ENCODE results near the gene ELOVL7. TPM values are rescaled to one million over a fixed set of nuclear protein-coding genes. Genes with fewer than 3 reads are reported as not detected.
"Not testable (repeated sequence)": the region's sequence is repeated elsewhere in the genome, so short reads cannot be mapped to it uniquely, and the experiment has no call there.

The ELOVL7 gene
- total and polyA plus RNA-seq, 10 donors: 0.43 to 8.1 (median 2.1) TPM

DNA sequence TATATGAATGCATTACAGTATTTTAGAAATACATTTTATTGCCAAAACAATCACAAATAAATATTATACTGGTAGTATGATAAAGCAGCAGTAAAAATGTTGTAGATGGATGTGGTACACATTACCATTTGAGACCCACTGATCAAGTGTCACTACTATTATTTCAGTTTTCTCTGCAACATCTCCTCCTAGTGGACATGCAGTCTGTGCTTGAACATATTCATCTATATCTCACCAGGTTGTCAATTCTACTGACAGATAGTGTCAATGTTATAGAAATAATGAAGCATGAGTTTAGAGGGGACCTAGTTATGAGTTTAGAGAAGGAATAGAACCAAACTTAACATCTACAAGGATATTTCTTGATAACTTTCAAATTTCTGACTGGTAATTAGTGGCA is 39.2 kb upstream of the ELOVL7 start:
- no peak for DNase-seq

DNA sequence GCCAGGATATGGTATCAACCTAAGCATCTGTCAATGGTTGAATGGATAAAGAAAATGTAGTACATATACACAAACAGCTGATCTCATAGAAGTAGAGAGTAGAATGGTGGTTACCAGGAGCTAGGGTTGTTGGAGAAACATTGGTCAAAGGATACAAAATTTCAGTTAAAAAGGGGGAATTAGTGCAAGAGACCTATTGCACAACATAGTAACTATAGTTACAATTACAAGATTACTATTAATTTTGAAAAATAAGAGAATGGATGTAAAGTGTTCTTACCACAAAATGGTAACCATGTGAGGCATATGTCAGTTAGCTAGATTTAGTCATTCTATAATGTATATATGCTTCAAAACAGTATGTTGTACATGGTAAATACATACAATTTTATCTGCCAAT is 28.8 kb upstream of the ELOVL7 start:
- intact Hi-C loops (cut with DNase I; ENCODE audit: low total_unique reads): no loop called here
- no peak for DNase-seq
- Histone ChIP-seq H3K27me3 (replicated peaks in 1 of 7) (no peaks in the 10 kb centered on the region), H3K4me3 (no peak overlapping the region), H3K36me3 (peaks cover 0 to 10% (median 0%) of the 10 kb centered on the region in 6 donors), H3K27ac (no peak overlapping the region), H3K9me3 (peaks cover 0 to 49% (median 37%) of the 10 kb centered on the region in 8 donors), H3K4me1 (no peaks in the 10 kb centered on the region)
- TF ChIP-seq, protein P1, sequence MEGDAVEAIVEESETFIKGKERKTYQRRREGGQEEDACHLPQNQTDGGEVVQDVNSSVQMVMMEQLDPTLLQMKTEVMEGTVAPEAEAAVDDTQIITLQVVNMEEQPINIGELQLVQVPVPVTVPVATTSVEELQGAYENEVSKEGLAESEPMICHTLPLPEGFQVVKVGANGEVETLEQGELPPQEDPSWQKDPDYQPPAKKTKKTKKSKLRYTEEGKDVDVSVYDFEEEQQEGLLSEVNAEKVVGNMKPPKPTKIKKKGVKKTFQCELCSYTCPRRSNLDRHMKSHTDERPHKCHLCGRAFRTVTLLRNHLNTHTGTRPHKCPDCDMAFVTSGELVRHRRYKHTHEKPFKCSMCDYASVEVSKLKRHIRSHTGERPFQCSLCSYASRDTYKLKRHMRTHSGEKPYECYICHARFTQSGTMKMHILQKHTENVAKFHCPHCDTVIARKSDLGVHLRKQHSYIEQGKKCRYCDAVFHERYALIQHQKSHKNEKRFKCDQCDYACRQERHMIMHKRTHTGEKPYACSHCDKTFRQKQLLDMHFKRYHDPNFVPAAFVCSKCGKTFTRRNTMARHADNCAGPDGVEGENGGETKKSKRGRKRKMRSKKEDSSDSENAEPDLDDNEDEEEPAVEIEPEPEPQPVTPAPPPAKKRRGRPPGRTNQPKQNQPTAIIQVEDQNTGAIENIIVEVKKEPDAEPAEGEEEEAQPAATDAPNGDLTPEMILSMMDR (IDR thresholded peaks at IDR 0.05 in 8 of 11, conservative IDR thresholded peaks at IDR 0.05 in 3 of 11): no peak
- TF ChIP-seq POLR2AphosphoS5 (IDR thresholded peaks at IDR 0.05) (no peak), POLR2A (IDR thresholded peaks at IDR 0.05) (no peak)

More for the DNA sequence above, 39.2 kb upstream of the ELOVL7 start:
- Histone ChIP-seq H3K27ac (no peak overlapping the region), H3K36me3 (peaks cover 0 to 43% (median 0%) of the 10 kb centered on the region in 6 donors), H3K27me3 (replicated peaks in 1 of 7) (no peaks in the 10 kb centered on the region), H3K9me3 (peaks cover 0 to 15% (median 1%) of the 10 kb centered on the region in 8 donors), H3K4me1 (no peaks in the 10 kb centered on the region), H3K4me3 (no peak overlapping the region)
- intact Hi-C loops (cut with DNase I; ENCODE audit: low total_unique reads): no loop called here
- TF ChIP-seq POLR2A (IDR thresholded peaks at IDR 0.05) (no peak), POLR2AphosphoS5 (IDR thresholded peaks at IDR 0.05) (no peak)
- TF ChIP-seq, protein P1 (IDR thresholded peaks at IDR 0.05 in 8 of 11, conservative IDR thresholded peaks at IDR 0.05 in 3 of 11): no peak

DNA sequence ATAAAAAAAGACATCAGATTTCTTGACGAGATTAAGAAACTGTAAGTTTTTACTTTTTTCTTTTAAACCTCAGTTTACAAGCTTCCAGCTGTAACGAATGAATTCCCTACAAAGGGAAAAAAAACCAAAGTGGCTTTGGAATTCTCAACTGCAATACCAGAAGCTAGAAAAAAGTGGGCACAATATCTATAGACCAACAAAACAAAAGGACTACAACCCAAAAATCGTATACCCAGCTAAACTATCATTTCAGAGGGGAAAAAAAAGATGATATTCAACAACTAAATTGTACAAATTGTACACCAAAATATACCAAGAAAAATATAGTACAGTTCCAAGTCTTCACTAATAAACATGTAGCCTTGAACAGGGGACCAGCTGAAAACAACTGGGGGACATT is 26.8 kb upstream of the ELOVL7 start:
- Histone ChIP-seq H3K4me3 (no peak overlapping the region), H3K36me3 (peaks cover 0 to 10% (median 0%) of the 10 kb centered on the region in 6 donors)
- 81 to 97% (median 94%) methylated on average over 3 of the region's 3 CpGs for WGBS, 5 donors

DNA sequence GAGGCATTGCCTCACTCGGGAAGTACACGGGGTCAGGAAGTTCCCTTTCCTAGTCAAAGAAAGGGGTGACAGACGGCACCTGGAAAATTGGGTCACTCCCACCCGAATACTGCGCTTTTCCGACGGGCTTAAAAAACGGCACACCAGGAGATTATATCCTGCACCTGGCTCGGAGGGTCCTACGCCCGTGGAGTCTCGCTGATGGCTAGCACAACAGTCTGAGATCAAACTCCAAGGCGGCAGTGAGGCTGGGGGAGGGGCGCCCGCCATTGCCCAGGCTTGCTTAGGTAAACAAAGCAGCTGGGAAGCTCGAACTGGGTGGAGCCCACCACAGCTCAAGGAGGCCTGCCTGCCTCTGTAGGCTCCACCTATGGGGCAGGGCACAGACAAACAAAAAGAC is 16.5 kb upstream of the ELOVL7 start:
- intact Hi-C loops (cut with DNase I; ENCODE audit: low total_unique reads); H3K4me1 ChIP-seq; H3K4me3 ChIP-seq; H3K27me3 ChIP-seq (replicated peaks in 1 of 7); H3K27ac ChIP-seq; H3K9me3 ChIP-seq; DNase-seq; H3K36me3 ChIP-seq: not testable (repeated sequence)
- 90 to 96% (median 95%) methylated on average over 10 to 16 of the region's 16 CpGs for whole genome bisulfite sequencing, 5 donors

More for the DNA sequence above, 26.8 kb upstream of the ELOVL7 start:
- no peaks in the 10 kb centered on the region for H3K4me1 ChIP-seq
- TF ChIP-seq POLR2A (IDR thresholded peaks at IDR 0.05): no peak
- TF ChIP-seq POLR2AphosphoS5 (IDR thresholded peaks at IDR 0.05): no peak
- TF ChIP-seq, protein P1 (IDR thresholded peaks at IDR 0.05 in 8 of 11, conservative IDR thresholded peaks at IDR 0.05 in 3 of 11): no peak
- peaks cover 0 to 52% (median 37%) of the 10 kb centered on the region in 8 donors for H3K9me3 ChIP-seq
- intact Hi-C loops (cut with DNase I; ENCODE audit: low total_unique reads): no loop called here
- no peak overlapping the region for H3K27ac ChIP-seq
- DNase-seq: no peak
- no peaks in the 10 kb centered on the region for H3K27me3 ChIP-seq (replicated peaks in 1 of 7)

DNA sequence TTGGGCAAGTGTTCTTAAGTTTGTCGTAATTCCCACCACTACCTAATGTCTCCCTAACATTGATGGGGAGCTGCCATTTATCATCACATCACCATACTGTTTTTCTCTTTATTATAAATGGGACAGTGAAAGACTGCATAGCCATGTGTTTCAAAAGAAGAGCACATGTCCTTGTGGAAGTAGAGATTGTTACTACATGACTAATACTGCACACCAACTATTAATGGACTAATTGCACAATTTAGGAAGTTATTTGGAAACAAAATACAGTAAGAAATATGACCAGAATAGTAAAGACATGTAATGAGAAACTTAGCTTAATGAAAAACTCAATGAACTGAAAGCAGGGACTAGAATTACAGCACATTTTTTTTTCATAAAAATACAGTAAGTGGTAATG is 12.0 kb upstream of the ELOVL7 start:
- Histone ChIP-seq H3K36me3 (no peaks in the 10 kb centered on the region), H3K9me3 (peaks cover 0 to 7% (median 5%) of the 10 kb centered on the region in 8 donors), H3K4me1 (no peaks in the 10 kb centered on the region), H3K4me3 (no peak overlapping the region), H3K27ac (no peak overlapping the region), H3K27me3 (replicated peaks in 1 of 7) (no peaks in the 10 kb centered on the region)
- intact Hi-C loops (cut with DNase I; ENCODE audit: low total_unique reads): no loop called here
- no peak for TF ChIP-seq POLR2A (IDR thresholded peaks at IDR 0.05)
- TF ChIP-seq, protein P1 (IDR thresholded peaks at IDR 0.05 in 8 of 11, conservative IDR thresholded peaks at IDR 0.05 in 3 of 11): no peak
- TF ChIP-seq POLR2AphosphoS5 (IDR thresholded peaks at IDR 0.05): no peak
- 95 to 100% (median 98%) methylated on average over 1 of the region's 1 CpG for WGBS, 5 donors
- DNase-seq: no peak
